SU-DHL-6 (cell line): ENCODE data around the gene HIVEP2.

Experiments
- CTCF ChIP-seq: fragments of 200-600 bp; sonication (generic); IDR thresholded peaks from one replicate; pipeline ENCODE4 v1.5.1; 2017; ENCODE audit warnings: antibody characterized with exemption, mild to moderate bottlenecking, low read length, moderate library complexity; ENCODE audit not compliant: insufficient read depth, poor library complexity, severe bottlenecking
- EZH2phosphoT487 ChIP-seq: fragments of 200-600 bp; sonication (generic), shearing (Covaris generic); conservative IDR thresholded peaks from 2 replicates; pipeline ENCODE4 v1.6.1; 2018; ENCODE audit warnings: mild to moderate bottlenecking, antibody characterized with exemption, low read length, moderate library complexity, mixed read lengths

- no peak for TF ChIP-seq CTCF
- TF ChIP-seq EZH2phosphoT487: no peak
Measured at GRCh38 chr6:142707255-142707654, 237.7 kb downstream of the HIVEP2 start.
